ENCODE measurements around the gene ITPRIPL2. TPM values are rescaled to one million over a fixed set of nuclear protein-coding genes. Genes with fewer than 3 reads are reported as not detected.

ITPRIPL2 gene
- total and polyA plus RNA-seq, 2 of the 13 experiments (the other 11 are each of a cell fraction or from before 2014, with no cell fraction given): 5.9 to 12.6 TPM

DNA sequence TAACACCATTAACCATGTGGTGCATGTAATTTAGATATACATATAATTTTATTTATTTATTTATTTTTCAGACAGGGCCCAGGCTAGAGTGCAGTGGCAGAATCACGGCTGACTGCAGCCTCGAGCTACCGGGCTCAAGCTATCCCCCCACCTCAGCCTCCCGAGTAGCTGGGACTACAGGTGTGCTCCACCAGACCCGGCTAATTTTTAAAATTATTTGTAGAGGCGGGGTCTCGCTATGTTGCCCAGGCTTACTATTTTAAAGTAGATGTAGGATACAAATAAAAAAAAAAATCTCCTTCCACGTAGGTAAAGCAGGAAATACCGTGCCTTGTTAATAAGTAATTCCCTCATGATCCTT, 46.8 kb upstream of the ITPRIPL2 start (continued):
- TF ChIP-seq, protein P1, sequence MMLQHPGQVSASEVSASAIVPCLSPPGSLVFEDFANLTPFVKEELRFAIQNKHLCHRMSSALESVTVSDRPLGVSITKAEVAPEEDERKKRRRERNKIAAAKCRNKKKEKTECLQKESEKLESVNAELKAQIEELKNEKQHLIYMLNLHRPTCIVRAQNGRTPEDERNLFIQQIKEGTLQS (CRISPR knock-in tag; IDR thresholded peaks at IDR 0.05): no peak
- TF ChIP-seq, protein P2, sequence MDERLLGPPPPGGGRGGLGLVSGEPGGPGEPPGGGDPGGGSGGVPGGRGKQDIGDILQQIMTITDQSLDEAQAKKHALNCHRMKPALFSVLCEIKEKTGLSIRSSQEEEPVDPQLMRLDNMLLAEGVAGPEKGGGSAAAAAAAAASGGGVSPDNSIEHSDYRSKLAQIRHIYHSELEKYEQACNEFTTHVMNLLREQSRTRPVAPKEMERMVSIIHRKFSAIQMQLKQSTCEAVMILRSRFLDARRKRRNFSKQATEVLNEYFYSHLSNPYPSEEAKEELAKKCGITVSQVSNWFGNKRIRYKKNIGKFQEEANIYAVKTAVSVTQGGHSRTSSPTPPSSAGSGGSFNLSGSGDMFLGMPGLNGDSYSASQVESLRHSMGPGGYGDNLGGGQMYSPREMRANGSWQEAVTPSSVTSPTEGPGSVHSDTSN (CRISPR knock-in tag; IDR thresholded peaks at IDR 0.05): no peak
- TF ChIP-seq ZNF451 (CRISPR knock-in tag; IDR thresholded peaks at IDR 0.05) (no peak), ZNF367 (CRISPR knock-in tag; IDR thresholded peaks at IDR 0.05; ENCODE audit: borderline replicate concordance) (no peak; the same call in 1 of the 2 replicates), FOXM1 (CRISPR knock-in tag; IDR thresholded peaks at IDR 0.05) (no peak), WIZ (CRISPR knock-in tag; IDR thresholded peaks at IDR 0.05) (no peak), ZNF20 (CRISPR knock-in tag; IDR thresholded peaks at IDR 0.05) (no peak), ZSCAN12 (CRISPR knock-in tag; IDR thresholded peaks at IDR 0.05) (0 out of 2 replicates have a peak, but pooled peaks have one; percentile 19)
- TF ChIP-seq, protein P3, sequence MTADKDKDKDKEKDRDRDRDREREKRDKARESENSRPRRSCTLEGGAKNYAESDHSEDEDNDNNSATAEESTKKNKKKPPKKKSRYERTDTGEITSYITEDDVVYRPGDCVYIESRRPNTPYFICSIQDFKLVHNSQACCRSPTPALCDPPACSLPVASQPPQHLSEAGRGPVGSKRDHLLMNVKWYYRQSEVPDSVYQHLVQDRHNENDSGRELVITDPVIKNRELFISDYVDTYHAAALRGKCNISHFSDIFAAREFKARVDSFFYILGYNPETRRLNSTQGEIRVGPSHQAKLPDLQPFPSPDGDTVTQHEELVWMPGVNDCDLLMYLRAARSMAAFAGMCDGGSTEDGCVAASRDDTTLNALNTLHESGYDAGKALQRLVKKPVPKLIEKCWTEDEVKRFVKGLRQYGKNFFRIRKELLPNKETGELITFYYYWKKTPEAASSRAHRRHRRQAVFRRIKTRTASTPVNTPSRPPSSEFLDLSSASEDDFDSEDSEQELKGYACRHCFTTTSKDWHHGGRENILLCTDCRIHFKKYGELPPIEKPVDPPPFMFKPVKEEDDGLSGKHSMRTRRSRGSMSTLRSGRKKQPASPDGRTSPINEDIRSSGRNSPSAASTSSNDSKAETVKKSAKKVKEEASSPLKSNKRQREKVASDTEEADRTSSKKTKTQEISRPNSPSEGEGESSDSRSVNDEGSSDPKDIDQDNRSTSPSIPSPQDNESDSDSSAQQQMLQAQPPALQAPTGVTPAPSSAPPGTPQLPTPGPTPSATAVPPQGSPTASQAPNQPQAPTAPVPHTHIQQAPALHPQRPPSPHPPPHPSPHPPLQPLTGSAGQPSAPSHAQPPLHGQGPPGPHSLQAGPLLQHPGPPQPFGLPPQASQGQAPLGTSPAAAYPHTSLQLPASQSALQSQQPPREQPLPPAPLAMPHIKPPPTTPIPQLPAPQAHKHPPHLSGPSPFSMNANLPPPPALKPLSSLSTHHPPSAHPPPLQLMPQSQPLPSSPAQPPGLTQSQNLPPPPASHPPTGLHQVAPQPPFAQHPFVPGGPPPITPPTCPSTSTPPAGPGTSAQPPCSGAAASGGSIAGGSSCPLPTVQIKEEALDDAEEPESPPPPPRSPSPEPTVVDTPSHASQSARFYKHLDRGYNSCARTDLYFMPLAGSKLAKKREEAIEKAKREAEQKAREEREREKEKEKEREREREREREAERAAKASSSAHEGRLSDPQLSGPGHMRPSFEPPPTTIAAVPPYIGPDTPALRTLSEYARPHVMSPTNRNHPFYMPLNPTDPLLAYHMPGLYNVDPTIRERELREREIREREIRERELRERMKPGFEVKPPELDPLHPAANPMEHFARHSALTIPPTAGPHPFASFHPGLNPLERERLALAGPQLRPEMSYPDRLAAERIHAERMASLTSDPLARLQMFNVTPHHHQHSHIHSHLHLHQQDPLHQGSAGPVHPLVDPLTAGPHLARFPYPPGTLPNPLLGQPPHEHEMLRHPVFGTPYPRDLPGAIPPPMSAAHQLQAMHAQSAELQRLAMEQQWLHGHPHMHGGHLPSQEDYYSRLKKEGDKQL (CRISPR knock-in tag; IDR thresholded peaks at IDR 0.05; ENCODE audit: low read depth): no peak
- TF ChIP-seq, protein P4, sequence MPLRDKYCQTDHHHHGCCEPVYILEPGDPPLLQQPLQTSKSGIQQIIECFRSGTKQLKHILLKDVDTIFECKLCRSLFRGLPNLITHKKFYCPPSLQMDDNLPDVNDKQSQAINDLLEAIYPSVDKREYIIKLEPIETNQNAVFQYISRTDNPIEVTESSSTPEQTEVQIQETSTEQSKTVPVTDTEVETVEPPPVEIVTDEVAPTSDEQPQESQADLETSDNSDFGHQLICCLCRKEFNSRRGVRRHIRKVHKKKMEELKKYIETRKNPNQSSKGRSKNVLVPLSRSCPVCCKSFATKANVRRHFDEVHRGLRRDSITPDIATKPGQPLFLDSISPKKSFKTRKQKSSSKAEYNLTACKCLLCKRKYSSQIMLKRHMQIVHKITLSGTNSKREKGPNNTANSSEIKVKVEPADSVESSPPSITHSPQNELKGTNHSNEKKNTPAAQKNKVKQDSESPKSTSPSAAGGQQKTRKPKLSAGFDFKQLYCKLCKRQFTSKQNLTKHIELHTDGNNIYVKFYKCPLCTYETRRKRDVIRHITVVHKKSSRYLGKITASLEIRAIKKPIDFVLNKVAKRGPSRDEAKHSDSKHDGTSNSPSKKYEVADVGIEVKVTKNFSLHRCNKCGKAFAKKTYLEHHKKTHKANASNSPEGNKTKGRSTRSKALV (CRISPR knock-in tag; IDR thresholded peaks at IDR 0.05): no peak
- TF ChIP-seq, protein P5, sequence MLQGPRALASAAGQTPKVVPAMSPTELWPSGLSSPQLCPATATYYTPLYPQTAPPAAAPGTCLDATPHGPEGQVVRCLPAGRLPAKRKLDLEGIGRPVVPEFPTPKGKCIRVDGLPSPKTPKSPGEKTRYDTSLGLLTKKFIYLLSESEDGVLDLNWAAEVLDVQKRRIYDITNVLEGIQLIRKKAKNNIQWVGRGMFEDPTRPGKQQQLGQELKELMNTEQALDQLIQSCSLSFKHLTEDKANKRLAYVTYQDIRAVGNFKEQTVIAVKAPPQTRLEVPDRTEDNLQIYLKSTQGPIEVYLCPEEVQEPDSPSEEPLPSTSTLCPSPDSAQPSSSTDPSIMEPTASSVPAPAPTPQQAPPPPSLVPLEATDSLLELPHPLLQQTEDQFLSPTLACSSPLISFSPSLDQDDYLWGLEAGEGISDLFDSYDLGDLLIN (CRISPR knock-in tag; IDR thresholded peaks at IDR 0.05; ENCODE audit: borderline replicate concordance): no peak
- TF ChIP-seq, protein P6, sequence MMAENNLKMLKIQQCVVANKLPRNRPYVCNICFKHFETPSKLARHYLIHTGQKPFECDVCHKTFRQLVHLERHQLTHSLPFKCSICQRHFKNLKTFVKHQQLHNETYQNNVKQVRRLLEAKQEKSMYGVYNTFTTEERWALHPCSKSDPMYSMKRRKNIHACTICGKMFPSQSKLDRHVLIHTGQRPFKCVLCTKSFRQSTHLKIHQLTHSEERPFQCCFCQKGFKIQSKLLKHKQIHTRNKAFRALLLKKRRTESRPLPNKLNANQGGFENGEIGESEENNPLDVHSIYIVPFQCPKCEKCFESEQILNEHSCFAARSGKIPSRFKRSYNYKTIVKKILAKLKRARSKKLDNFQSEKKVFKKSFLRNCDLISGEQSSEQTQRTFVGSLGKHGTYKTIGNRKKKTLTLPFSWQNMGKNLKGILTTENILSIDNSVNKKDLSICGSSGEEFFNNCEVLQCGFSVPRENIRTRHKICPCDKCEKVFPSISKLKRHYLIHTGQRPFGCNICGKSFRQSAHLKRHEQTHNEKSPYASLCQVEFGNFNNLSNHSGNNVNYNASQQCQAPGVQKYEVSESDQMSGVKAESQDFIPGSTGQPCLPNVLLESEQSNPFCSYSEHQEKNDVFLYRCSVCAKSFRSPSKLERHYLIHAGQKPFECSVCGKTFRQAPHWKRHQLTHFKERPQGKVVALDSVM (CRISPR knock-in tag; IDR thresholded peaks at IDR 0.05): no peak; the same call in 1 of the 2 replicates
- TF ChIP-seq, protein P7, sequence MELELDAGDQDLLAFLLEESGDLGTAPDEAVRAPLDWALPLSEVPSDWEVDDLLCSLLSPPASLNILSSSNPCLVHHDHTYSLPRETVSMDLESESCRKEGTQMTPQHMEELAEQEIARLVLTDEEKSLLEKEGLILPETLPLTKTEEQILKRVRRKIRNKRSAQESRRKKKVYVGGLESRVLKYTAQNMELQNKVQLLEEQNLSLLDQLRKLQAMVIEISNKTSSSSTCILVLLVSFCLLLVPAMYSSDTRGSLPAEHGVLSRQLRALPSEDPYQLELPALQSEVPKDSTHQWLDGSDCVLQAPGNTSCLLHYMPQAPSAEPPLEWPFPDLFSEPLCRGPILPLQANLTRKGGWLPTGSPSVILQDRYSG (CRISPR knock-in tag; IDR thresholded peaks at IDR 0.05): 0 out of 2 replicates have a peak, but pooled peaks have one; percentile 4

Measured in HepG2 (cell line).